HCT116 (cell line): Measurements from ENCODE around the gene DLEC1. TPM values are rescaled to one million over a fixed set of nuclear protein-coding genes. Genes with fewer than 3 reads are reported as not detected.

Experiments used
- ATAC-seq: fragments of 200-7000 bp; cut with Tn5 transposase; 2 replicates; pipeline ENCODE4 v1.9.1; 2020; ENCODE audit warnings: mild to moderate bottlenecking, moderate library complexity
- BruUV-seq: library from RNA; stranded (reverse); fragments of 400-500 nt; replicated peaks from 2 replicates; lab custom pipeline; 2021; lab: Mats Ljungman, UMichigan
- CTCF ChIA-PET: fragments of 300-600 bp; sonication (Branson Sonifier 250); formaldehyde crosslinking; loops from one replicate; lab custom pipeline; 2021; ENCODE audit warnings: antibody characterized with exemption; lab: Charles Lee
- POLR2A ChIA-PET: fragments of 300-600, 350-600 bp; sonication (Branson Sonifier 250); formaldehyde crosslinking; loops from one replicate; lab custom pipeline; 2021; ENCODE audit warnings: antibody characterized with exemption; lab: Charles Lee
- RAD21 ChIA-PET, 2 experiments: fragments of 300-600 bp; sonication (Branson Sonifier 250); formaldehyde crosslinking; loops; one replicate each; lab custom pipeline; 2023; ENCODE audit warnings: low total read pairs in 2 of 2; ENCODE audit not compliant: uncharacterized antibody in 2 of 2, unreplicated experiment in 2 of 2, low non-redundant PET in 1 of 2; lab: Charles Lee
- DNase-seq: peaks from one replicate; pipeline ENCODE4 v3.0.0-alpha.2; 2010; ENCODE audit warnings: low read depth, low spot score
- H2AFZ ChIP-seq: fragments of 200-600 bp; shearing (Covaris generic), sonication (generic); 2 replicates; pipeline ENCODE4 v1.6.1; 2017; ENCODE audit warnings: low read depth, mixed run types, mixed read lengths, antibody characterized with exemption, low read length; ENCODE audit not compliant: poor library complexity, severe bottlenecking
- H3K27ac ChIP-seq: 2 replicates; pipeline ENCODE4 v1.5.1; 2012; ENCODE audit warnings: low read depth, low read length
- H3K27me3 ChIP-seq: fragments of 200-600 bp; sonication (generic); 2 replicates; pipeline ENCODE4 v1.6.1; 2016; ENCODE audit warnings: mixed run types, low read length, mixed read lengths; ENCODE audit not compliant: insufficient read depth
- H3K36me3 ChIP-seq, 2 experiments: fragments of 200-500 bp in 1 of 2; fragments of 200-600 bp in 1 of 2; sonication (Bioruptor generic) in 1 of 2; sonication (generic) in 1 of 2; 2 replicates each; pipeline versions ENCODE4 v1.5.1 to v1.6.1; 2014 to 2016; ENCODE audit warnings: low read length in 2 of 2, inconsistent platforms in 1 of 2, mixed read lengths in 1 of 2, mixed run types in 1 of 2; ENCODE audit not compliant: insufficient read depth in 2 of 2, control insufficient read depth in 1 of 2
- H3K4me1 ChIP-seq, 2 experiments: fragments of 200-600 bp in 1 of 2; sonication (generic) in 1 of 2; 2 replicates each; pipeline versions ENCODE4 v1.5.1 to v1.6.1; 2012 to 2017; ENCODE audit warnings: low read length in 2 of 2, inconsistent platforms in 1 of 2, mild to moderate bottlenecking in 1 of 2, mixed read lengths in 1 of 2, mixed run types in 1 of 2, moderate library complexity in 1 of 2; ENCODE audit not compliant: insufficient read depth in 2 of 2, control insufficient read depth in 1 of 2
- H3K4me2 ChIP-seq: fragments of 200-600 bp; sonication (generic); 2 replicates; pipeline ENCODE4 v1.6.1; 2017; ENCODE audit warnings: mixed run types, low read length, mixed read lengths
- H3K4me3 ChIP-seq, 2 experiments: fragments of 200-600 bp in 1 of 2; sonication (generic) in 1 of 2; replicated peaks in 1 of 2; 2 replicates each; pipeline ENCODE4 v1.5.1; 2011 to 2016; ENCODE audit warnings: low read length in 2 of 2, control low read depth in 1 of 2, low read depth in 1 of 2, mild to moderate bottlenecking in 1 of 2, mixed read lengths in 1 of 2, mixed run types in 1 of 2
- H3K79me2 ChIP-seq: fragments of 200-600 bp; sonication (generic); 2 replicates; pipeline ENCODE4 v1.6.1; 2017; ENCODE audit warnings: mild to moderate bottlenecking, mixed run types, low read length, moderate library complexity, mixed read lengths; ENCODE audit not compliant: insufficient read depth
- H3K9ac ChIP-seq: fragments of 200-600 bp; sonication (generic); 2 replicates; pipeline ENCODE4 v1.6.1; 2016; ENCODE audit warnings: low read length, mixed read lengths
- H3K9me2 ChIP-seq: fragments of 200-600 bp; sonication (generic), shearing (Covaris generic); 2 replicates; pipeline ENCODE4 v1.6.1; 2017; ENCODE audit warnings: mixed run types, mild to moderate bottlenecking, moderate library complexity; ENCODE audit not compliant: insufficient read depth
- H3K9me3 ChIP-seq, 2 experiments: fragments of 200-500 bp in 1 of 2; fragments of 200-600 bp in 1 of 2; sonication (Bioruptor generic) in 1 of 2; sonication (generic) in 1 of 2; 2 replicates each; pipeline ENCODE4 v1.6.1; 2014 to 2017; ENCODE audit warnings: low read length in 2 of 2, mixed read lengths in 2 of 2, inconsistent platforms in 1 of 2, low read depth in 1 of 2, mild to moderate bottlenecking in 1 of 2, mixed run types in 1 of 2, moderate library complexity in 1 of 2; ENCODE audit not compliant: control insufficient read depth in 1 of 2, insufficient read depth in 1 of 2
- H4K20me1 ChIP-seq: fragments of 200-600 bp; sonication (generic), shearing (Covaris generic); 2 replicates; pipeline ENCODE4 v1.6.1; 2017; ENCODE audit warnings: mixed run types, mild to moderate bottlenecking, moderate library complexity; ENCODE audit not compliant: insufficient read depth
- EZH2 ChIP-seq: fragments of 200-600 bp; sonication (generic); IDR thresholded peaks from 2 replicates; pipeline ENCODE4 v1.6.1; 2017; ENCODE audit warnings: antibody characterized with exemption, mixed run types
- MAX ChIP-seq: IDR thresholded peaks from 2 replicates; pipeline ENCODE4 v1.6.1; 2012
- SRF ChIP-seq: IDR thresholded peaks from 2 replicates; pipeline ENCODE4 v1.6.1; 2012; ENCODE audit warnings: low read depth
- ZBTB33 ChIP-seq: IDR thresholded peaks from 2 replicates; pipeline ENCODE4 v1.6.1; 2011; ENCODE audit warnings: mild to moderate bottlenecking, low read length, moderate library complexity; ENCODE audit not compliant: insufficient replicate concordance; ENCODE audit errors: extremely low read depth
- intact Hi-C: fragments of 100-400 bp; cut with micrococcal nuclease; formaldehyde crosslinking; loops from 2 replicates; pipeline ENCODE4 v1.10.0; 2022
- total RNA-seq: library from RNA; stranded (reverse); gene quantifications from one replicate; pipeline ENCODE4 v1.2.1, GENCODE V29; 2021; ENCODE audit not compliant: unreplicated experiment

DLEC1 gene
- total RNA-seq, 1 experiment from 2014 or later: 0.61 TPM

GRCh38 chr3:38114052-38114874 lies 75.3 kb downstream of the DLEC1 start:
- intact Hi-C loops: loop anchor here (10.0 kb wide), 1 partner anchor 139 kb away; no protein-coding TSS in a partner anchor
- CTCF ChIA-PET: no interaction called here
- Histone ChIP-seq H3K9ac (no peak overlapping the region), H3K4me2 (no peak overlapping the region), H3K79me2 (no peaks in the 10 kb centered on the region), H3K9me3 (no peaks in the 10 kb centered on the region), H3K4me1 (peaks cover 5 to 11% of the 10 kb centered on the region in 2 experiments; a peak in 3 of 4 replicates), H3K36me3 (no peaks in the 10 kb centered on the region), H2AFZ (no peak overlapping the region), H3K27ac (no peak overlapping the region), H3K4me3 (no peak overlapping the region), H4K20me1 (no peaks in the 10 kb centered on the region), H3K27me3 (no peaks in the 10 kb centered on the region), H3K9me2 (no peaks in the 10 kb centered on the region)
- RAD21 ChIA-PET: no interaction called here
- ATAC-seq (no peak), DNase-seq (no peak)
- TF ChIP-seq EZH2 (no peak), SRF (no peak), MAX (no peak), ZBTB33 (no peak)
- POLR2A ChIA-PET: no interaction called here
- no TSS peak for BruUV-seq
